Measurements from ENCODE around the gene NTRK3.

Gene NTRK3

DNA sequence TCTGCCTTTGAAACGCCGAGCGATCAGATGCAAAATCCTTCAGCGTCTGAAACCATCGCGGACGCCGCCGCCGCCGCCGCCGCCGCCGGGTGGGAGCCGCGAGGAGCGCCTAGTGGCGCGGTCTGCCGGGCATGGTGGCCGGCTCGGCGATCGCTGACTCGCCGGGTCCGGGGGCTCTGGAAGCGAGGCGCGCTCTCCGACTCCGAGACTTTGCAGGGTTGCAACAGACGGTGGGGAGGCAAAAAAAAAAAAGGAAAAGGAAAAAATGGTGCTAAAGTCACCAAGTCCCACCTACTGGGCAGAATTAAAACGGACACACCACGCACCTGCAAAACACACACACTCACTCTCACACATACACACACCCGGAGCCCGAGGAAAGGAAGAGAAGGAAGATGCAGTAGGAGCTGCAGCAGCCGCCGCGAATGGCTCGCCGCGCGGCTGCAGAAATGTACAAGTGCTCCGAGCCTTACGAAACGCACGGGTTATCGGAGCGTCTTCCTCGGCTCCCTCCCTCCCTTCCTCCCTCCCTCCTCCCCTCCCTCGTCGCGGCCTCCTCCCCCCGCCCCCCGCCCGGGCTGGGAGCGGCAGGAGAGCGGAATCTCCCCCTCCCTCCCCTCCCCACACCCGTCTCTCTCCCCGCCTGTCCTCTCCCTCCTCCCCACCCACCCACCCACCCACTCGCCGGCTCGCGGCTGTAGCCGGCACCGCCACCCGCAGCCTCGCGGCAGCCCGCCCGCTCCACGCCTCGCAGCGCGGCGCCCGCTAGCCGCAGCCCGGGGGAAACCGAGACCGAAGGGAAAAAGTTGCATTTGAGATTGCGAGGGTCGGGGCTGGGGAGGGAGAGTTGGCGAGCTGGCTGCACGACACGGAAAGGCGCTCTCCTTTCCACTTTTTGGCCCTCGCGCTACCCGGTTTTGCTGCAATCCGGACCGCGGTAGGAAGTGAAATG, at the start of gene NTRK3:
Gene NTRK3 (minus strand): TSS at position 461 of the 952 bp plus-strand sequence. CDS start 586 bp downstream, outside the sequence.
- no peak for DNase-seq (ENCODE audit: extremely low read depth, low read depth)
- TF ChIP-seq, protein P1, sequence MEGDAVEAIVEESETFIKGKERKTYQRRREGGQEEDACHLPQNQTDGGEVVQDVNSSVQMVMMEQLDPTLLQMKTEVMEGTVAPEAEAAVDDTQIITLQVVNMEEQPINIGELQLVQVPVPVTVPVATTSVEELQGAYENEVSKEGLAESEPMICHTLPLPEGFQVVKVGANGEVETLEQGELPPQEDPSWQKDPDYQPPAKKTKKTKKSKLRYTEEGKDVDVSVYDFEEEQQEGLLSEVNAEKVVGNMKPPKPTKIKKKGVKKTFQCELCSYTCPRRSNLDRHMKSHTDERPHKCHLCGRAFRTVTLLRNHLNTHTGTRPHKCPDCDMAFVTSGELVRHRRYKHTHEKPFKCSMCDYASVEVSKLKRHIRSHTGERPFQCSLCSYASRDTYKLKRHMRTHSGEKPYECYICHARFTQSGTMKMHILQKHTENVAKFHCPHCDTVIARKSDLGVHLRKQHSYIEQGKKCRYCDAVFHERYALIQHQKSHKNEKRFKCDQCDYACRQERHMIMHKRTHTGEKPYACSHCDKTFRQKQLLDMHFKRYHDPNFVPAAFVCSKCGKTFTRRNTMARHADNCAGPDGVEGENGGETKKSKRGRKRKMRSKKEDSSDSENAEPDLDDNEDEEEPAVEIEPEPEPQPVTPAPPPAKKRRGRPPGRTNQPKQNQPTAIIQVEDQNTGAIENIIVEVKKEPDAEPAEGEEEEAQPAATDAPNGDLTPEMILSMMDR (IDR thresholded peaks at IDR 0.05; ENCODE audit: low read depth, low read length), result no peak

DNA sequence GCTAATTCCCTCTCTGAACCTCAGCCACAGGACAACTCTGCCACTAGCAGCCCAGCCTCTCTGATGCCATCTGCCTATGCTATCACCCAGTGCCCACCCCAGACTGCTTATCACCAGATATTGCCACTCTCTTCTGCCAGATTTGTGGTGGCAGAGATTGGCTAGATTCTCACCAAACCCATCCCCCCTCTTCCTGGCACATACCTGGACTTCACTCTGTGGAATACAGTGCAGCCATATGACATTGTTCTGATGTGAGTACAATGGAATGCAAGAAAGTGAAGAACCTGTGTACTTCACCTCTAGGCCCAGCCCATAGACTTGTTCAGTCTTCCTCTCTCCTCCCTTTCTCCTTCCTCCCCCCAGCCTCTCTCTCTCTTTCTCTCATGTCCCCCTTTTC, 46.9 kb upstream of the NTRK3 start:
- DNase-seq (ENCODE audit: extremely low read depth, low read depth), result no peak
- TF ChIP-seq, protein P1 (IDR thresholded peaks at IDR 0.05; ENCODE audit: low read depth, low read length), result no peak

DNA sequence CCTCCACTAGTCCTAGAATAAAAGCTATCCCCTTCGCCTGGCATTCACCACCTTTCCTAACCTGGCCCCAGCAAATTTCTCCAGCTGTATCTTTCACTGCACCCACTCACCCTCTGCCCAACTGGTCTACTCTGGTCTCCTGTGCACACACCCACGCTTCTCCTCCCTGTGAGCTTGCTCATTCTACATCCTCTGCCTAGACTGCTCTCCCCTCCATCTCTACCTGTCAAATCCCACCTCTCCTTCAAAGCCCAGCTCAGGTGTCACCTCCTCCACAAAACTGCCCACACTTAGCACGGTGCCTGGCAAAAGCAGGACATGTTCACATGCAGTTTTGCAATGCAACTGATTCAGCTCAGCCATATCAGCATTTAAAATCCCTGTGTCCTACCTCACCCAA, 45.8 kb upstream of the NTRK3 start:
- no peak for DNase-seq (ENCODE audit: extremely low read depth, low read depth)
- TF ChIP-seq, protein P1 (IDR thresholded peaks at IDR 0.05; ENCODE audit: low read depth, low read length), result no peak

DNA sequence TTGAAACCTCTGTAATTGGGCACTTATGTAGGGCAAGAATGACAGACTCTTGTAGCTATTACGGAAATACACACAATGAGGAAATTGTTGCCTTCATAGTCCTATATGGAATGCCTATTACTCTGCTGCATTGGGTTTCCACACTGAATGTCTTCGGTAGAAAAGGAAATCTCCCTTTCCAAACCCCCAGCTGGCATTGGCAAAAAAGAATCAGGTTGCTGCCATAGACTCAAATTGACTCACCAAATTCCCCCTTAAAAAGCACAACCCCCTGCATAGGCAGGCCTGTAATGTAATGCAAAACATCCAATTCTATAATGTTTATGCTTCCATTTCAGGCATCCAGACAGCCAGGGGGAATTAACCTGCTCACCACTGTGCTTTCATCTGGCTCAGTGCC, 44.8 kb upstream of the NTRK3 start:
- TF ChIP-seq, protein P1 (IDR thresholded peaks at IDR 0.05; ENCODE audit: low read depth, low read length), result no peak
- no peak for DNase-seq (ENCODE audit: extremely low read depth, low read depth)

DNA sequence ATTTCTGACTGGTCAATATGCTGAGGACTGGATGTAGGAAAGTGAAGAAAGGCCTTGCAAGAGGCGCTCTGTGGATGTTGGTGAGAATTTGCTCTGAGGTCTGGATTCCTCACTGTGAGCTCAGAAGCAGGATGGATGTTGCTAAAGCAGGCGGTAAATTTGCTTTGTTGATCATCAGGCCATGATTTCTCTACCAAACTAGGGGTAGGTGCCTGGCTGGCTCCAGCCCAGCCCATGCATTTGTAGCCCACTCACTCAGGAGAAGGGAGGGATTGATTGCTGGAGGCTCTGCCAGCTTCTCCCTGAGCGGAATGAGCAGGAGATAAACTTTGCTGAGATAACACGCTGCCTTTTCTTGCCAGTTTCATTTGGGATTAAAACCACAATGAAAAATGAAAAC, 44.3 kb upstream of the NTRK3 start:
- TF ChIP-seq, protein P1 (IDR thresholded peaks at IDR 0.05; ENCODE audit: low read depth, low read length), result no peak
- DNase-seq (ENCODE audit: extremely low read depth, low read depth), result no peak

DNA sequence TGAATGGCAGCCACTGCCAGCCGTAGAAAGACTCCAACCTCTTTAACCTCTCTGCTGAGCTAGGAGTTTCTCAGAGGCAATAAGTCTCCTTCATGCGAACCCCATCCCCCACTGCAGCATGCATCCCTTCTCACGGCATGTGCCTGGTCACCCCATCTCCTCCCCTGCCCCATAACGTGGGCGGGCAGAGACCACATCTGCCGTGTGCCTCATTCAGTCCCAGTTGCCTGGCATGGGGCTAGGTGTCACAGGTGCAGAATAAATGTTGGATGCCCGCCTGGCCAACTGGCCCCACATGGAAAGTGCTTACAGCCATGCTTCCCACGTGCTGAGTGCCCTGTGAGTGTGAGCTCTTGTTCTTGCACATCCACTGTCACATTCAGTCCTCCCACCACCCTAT, 43.5 kb upstream of the NTRK3 start:
- no peak for DNase-seq (ENCODE audit: extremely low read depth, low read depth)
- TF ChIP-seq, protein P1 (IDR thresholded peaks at IDR 0.05; ENCODE audit: low read depth, low read length), result no peak

DNA sequence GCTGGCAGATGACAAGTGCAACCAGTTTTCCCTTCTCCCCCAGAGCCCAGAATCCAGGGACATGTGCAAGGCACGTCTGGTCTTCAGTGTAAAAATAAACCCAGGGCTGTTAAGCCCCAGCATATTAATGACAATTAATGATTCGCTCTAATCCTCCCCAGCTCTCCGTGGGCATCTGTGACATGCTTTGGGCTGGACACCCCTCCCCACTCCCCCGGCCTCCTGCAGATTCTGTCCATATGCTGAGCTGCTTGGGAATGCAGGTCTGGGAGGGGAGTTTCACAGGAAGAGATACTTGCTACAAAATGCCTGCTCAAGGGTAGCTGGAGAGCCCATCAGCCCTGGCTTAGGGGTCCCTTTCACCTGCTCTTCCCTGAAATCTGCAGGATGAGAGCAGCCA, 43.0 kb upstream of the NTRK3 start:
- TF ChIP-seq, protein P1 (IDR thresholded peaks at IDR 0.05; ENCODE audit: low read depth, low read length), result no peak
- DNase-seq (ENCODE audit: extremely low read depth, low read depth), result no peak

All from AG09319 (cell line).